K562 (cell line): ENCODE measurements around the gene GPATCH2L. TPM values are rescaled to one million over a fixed set of nuclear protein-coding genes. Genes with fewer than 3 reads are reported as not detected.

Experiments used
- RBM22 ChIP-seq: fragments of 200-400 bp; formaldehyde crosslinking; IDR thresholded peaks from 2 replicates; pipeline ENCODE4 v1.6.1; 2018; ENCODE audit warnings: low read length, low read depth; ENCODE audit not compliant: poor library complexity, severe bottlenecking
- SAFB2 ChIP-seq: fragments of 200-400 bp; formaldehyde crosslinking; IDR thresholded peaks from 2 replicates; pipeline ENCODE4 v1.6.1; 2018; ENCODE audit warnings: borderline replicate concordance, low read length, low read depth, moderate library complexity; ENCODE audit not compliant: severe bottlenecking
- SMARCA4 ChIP-seq: fragments of 450-650 bp; IDR thresholded peaks from 2 replicates; pipeline ENCODE4 v1.6.1; 2016
- polyA plus RNA-seq, 8 experiments: library from polyadenylated mRNA; depleted of rRNA in 4 of 8; stranded (reverse) in 5 of 8; unstranded in 3 of 8; fragments of >200 nt; fragmentation: Nextera tagmentation in 2 of 8; fragmentation: Illumina TruSeq in 1 of 8; extraction: Ambion mirVana in 2 of 8; extraction: Trizol in 1 of 8; gene quantifications; 2 replicates each; pipeline versions ENCODE4 v1.2.1 to v1.2.3, GENCODE V29; 2011 to 2014; ENCODE audit warnings: inconsistent platforms in 1 of 8, missing spikeins in 1 of 8
- total RNA-seq, 7 experiments: library from RNA; depleted of rRNA in 6 of 7; stranded (reverse); fragments of >200 nt in 6 of 7; fragmentation: Illumina TruSeq in 2 of 7; extraction: Trizol in 2 of 7; gene quantifications; 2 replicates each; pipeline versions ENCODE4 v1.2.1 to v1.2.3, GENCODE V29; 2011 to 2021; ENCODE audit warnings: low replicate concordance in 1 of 7
- TF ChIP-seq, protein P1 (sequence below): fragments of 250-450 bp; sonication (Bioruptor Pico); IDR thresholded peaks from 2 replicates; pipeline ENCODE4 v1.4.0; 2020
- TF ChIP-seq, protein P2 (sequence below), 2 experiments: fragments of 450-650 bp; IDR thresholded peaks; 2 replicates each; pipeline ENCODE4 v1.6.1; 2016; ENCODE audit warnings: mild to moderate bottlenecking in 2 of 2, borderline replicate concordance in 1 of 2, low read depth in 1 of 2, moderate library complexity in 1 of 2

GPATCH2L gene
- total and polyA plus RNA-seq, 9 of the 15 experiments (the other 6 are each of a cell fraction or from before 2014, with no cell fraction given) = 13.1 to 39.6 (median 20.0) TPM

DNA sequence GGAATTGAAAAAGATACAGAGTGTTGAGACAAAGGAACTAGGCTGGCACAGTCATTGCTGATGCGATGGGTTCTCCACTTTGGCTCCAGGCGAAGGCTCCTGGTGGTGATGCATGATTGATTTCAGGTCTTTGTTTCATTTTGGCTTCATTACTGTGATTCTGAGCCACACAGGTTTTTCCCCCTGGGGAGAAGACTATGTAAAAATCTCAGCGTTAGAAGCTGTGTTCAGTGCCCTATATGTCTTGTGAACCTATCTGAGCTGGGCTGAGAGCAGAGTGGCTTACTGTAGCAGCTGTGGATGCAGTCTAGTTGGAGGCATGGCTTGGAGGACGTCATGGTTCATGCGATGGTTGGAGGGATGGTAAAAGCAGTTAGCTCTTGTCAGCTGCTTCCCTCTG is 54.0 kb downstream of the GPATCH2L start (continued):
- TF ChIP-seq, protein P1, sequence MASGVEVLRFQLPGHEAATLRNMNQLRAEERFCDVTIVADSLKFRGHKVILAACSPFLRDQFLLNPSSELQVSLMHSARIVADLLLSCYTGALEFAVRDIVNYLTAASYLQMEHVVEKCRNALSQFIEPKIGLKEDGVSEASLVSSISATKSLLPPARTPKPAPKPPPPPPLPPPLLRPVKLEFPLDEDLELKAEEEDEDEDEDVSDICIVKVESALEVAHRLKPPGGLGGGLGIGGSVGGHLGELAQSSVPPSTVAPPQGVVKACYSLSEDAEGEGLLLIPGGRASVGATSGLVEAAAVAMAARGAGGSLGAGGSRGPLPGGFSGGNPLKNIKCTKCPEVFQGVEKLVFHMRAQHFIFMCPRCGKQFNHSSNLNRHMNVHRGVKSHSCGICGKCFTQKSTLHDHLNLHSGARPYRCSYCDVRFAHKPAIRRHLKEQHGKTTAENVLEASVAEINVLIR (CRISPR knock-in tag) = no peak
- TF ChIP-seq RBM22 = no peak
- TF ChIP-seq SAFB2 = no peak
- no peak for TF ChIP-seq SMARCA4
- TF ChIP-seq, protein P2, sequence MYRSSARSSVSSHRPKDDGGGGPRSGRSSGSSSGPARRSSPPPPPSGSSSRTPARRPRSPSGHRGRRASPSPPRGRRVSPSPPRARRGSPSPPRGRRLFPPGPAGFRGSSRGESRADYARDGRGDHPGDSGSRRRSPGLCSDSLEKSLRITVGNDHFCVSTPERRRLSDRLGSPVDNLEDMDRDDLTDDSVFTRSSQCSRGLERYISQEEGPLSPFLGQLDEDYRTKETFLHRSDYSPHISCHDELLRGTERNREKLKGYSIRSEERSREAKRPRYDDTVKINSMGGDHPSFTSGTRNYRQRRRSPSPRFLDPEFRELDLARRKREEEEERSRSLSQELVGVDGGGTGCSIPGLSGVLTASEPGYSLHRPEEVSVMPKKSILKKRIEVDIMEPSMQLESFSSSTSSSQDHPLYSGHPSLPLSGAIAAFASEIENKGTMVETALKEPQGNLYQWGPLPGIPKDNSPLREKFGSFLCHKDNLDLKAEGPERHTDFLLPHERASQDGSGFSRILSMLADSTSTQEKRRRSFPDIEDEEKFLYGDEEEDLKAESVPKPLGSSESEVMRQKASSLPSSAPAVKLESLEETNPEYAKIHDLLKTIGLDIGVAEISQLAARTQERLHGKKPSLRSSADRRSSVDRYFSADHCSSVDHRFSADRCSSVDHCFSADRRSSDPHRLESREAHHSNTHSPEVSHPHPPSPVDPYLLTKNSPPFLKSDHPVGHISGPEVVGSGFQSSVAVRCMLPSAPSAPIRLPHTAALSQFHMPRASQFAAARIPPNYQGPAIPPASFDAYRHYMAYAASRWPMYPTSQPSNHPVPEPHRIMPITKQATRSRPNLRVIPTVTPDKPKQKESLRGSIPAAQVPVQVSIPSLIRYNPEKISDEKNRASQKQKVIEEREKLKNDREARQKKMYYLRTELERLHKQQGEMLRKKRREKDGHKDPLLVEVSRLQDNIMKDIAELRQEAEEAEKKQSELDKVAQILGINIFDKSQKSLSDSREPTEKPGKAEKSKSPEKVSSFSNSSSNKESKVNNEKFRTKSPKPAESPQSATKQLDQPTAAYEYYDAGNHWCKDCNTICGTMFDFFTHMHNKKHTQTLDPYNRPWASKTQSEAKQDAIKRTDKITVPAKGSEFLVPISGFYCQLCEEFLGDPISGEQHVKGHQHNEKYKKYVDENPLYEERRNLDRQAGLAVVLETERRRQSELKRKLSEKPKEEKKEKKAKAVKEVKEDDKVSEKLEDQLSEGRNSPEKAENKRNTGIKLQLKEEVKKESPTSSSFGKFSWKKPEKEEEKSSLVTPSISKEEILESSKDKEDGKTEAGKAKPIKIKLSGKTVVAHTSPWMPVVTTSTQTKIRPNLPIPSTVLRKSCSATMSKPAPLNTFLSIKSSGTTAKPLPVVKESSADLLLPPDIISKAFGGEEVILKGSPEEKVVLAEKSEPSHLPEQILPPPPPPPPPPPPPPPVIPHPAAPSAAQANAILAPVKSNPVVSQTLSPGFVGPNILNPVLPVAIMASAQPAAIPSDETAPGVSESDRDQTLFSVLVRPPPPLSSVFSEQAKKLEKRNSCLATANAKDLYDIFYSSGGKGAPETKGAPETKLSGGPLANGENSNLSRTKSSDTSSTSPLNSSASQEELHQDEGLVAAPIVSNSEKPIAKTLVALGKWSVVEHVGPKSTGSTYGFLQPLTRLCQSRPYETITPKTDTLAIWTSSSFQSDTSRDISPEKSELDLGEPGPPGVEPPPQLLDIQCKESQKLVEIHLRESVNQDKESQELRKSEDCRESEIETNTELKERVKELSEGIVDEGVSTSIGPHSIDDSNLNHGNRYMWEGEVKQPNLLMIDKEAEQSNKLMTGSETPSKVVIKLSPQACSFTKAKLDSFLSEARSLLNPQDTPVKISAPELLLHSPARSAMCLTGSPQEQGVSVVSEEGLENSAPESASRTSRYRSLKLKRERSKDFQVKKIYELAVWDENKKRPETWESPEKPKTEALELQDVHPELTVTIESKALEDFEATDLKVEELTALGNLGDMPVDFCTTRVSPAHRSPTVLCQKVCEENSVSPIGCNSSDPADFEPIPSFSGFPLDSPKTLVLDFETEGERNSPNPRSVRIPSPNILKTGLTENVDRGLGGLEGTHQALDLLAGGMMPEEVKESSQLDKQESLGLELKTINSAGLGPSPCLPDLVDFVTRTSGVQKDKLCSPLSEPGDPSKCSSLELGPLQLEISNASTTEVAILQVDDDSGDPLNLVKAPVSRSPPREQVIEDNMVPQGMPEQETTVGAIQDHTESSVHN (IDR thresholded peaks at IDR 0.05; ENCODE audit: borderline replicate concordance in 1 of 2, low read depth in 1 of 2) = no peak
